ENCODE data around the gene TMEFF1.

DNA sequence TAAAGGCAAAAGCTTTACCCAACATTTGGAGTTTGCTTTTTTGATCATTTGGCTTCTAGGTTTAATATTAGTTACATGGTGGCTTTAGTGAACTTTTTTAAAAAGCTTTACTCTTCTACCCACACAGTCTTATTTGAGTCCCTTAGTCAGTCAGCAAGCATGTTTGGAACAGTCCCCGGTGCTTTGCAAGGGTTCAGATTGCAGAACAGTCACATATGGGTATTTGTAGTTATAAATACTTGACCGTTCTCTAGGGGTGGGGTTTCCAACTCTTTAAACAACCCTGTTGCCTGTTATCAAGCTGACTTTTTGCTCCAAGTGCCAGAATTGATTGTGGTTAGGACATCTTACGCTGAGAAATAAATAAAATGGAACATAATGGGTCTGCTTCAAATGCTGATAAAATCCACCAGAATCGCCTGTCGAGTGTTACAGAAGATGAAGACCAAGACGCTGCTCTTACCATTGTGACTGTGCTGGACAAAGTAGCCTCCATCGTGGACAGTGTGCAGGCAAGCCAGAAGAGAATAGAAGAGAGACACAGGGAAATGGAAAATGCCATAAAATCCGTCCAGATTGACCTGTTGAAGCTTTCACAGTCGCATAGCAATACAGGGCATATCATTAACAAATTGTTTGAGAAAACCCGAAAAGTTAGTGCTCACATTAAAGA lies 105.0 kb downstream of the TMEFF1 start, which contains the start of gene CAVIN4:
- TF ChIP-seq, protein P1, sequence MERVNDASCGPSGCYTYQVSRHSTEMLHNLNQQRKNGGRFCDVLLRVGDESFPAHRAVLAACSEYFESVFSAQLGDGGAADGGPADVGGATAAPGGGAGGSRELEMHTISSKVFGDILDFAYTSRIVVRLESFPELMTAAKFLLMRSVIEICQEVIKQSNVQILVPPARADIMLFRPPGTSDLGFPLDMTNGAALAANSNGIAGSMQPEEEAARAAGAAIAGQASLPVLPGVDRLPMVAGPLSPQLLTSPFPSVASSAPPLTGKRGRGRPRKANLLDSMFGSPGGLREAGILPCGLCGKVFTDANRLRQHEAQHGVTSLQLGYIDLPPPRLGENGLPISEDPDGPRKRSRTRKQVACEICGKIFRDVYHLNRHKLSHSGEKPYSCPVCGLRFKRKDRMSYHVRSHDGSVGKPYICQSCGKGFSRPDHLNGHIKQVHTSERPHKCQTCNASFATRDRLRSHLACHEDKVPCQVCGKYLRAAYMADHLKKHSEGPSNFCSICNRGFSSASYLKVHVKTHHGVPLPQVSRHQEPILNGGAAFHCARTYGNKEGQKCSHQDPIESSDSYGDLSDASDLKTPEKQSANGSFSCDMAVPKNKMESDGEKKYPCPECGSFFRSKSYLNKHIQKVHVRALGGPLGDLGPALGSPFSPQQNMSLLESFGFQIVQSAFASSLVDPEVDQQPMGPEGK (CRISPR knock-in tag; IDR thresholded peaks at IDR 0.05; ENCODE audit: borderline replicate concordance): no peak
- no peak for TF ChIP-seq RARB (CRISPR knock-in tag; IDR thresholded peaks at IDR 0.05)
- no peak for TF ChIP-seq ARNTL (CRISPR knock-in tag; IDR thresholded peaks at IDR 0.05; ENCODE audit: borderline replicate concordance, low read depth)

All from SK-N-SH treated with all-trans-retinoic acid at 6 μM for 48 hours (cell line).